Activated CD8-positive, alpha-beta T cell treated with anti-CD3 and anti-CD28 coated beads, Interleukin-2, amount 10 ng/mL, durations not matched to agents 7 days and 5 days (primary cell): ENCODE measurements around the gene CHID1. TPM values are rescaled to one million over a fixed set of nuclear protein-coding genes. Genes with fewer than 3 reads are reported as not detected.

ENCODE experiments used
- ATAC-seq: fragments of 150-1000 bp; cut with Tn5 transposase; one replicate; pipeline ENCODE4 v1.10.0; 2021; ENCODE audit warnings: moderate library complexity
- CTCF ChIA-PET: fragments of 350-600 bp; sonication (Branson Sonifier 250); formaldehyde crosslinking; loops from one replicate; lab custom pipeline; 2021; ENCODE audit warnings: antibody characterized with exemption; lab: Charles Lee
- POLR2A ChIA-PET: fragments of 350-600 bp; sonication (Branson Sonifier 250); formaldehyde crosslinking; loops from one replicate; lab custom pipeline; 2021; ENCODE audit warnings: antibody characterized with exemption; lab: Charles Lee
- DNase-seq: peaks from one replicate; pipeline ENCODE4 v3.0.0-alpha.2; 2020
- H3K27ac Mint-ChIP-seq: one replicate; pipeline ENCODE4 v1.8.0; 2021; ENCODE audit warnings: mild to moderate bottlenecking, mixed read lengths
- H3K27me3 Mint-ChIP-seq: one replicate; pipeline ENCODE4 v1.8.0; 2021; ENCODE audit warnings: low read depth, mixed read lengths
- H3K36me3 Mint-ChIP-seq: one replicate; pipeline ENCODE4 v1.8.0; 2021; ENCODE audit warnings: low read depth, mixed read lengths
- H3K4me1 Mint-ChIP-seq: one replicate; pipeline ENCODE4 v1.8.0; 2021; ENCODE audit warnings: low read depth, mixed read lengths
- H3K4me3 Mint-ChIP-seq: one replicate; pipeline ENCODE4 v1.8.0; 2021; ENCODE audit warnings: mild to moderate bottlenecking, mixed read lengths
- H3K9me3 Mint-ChIP-seq: one replicate; pipeline ENCODE4 v1.8.0; 2022; ENCODE audit warnings: mixed read lengths; ENCODE audit not compliant: insufficient read depth
- total RNA-seq, 2 experiments: library from RNA; stranded (reverse); gene quantifications; one replicate each; pipeline ENCODE4 v1.2.3, GENCODE V29; 2021

Gene CHID1
- total RNA-seq, 2 experiments from 2014 or later = 46.1 to 48.4 TPM

DNA sequence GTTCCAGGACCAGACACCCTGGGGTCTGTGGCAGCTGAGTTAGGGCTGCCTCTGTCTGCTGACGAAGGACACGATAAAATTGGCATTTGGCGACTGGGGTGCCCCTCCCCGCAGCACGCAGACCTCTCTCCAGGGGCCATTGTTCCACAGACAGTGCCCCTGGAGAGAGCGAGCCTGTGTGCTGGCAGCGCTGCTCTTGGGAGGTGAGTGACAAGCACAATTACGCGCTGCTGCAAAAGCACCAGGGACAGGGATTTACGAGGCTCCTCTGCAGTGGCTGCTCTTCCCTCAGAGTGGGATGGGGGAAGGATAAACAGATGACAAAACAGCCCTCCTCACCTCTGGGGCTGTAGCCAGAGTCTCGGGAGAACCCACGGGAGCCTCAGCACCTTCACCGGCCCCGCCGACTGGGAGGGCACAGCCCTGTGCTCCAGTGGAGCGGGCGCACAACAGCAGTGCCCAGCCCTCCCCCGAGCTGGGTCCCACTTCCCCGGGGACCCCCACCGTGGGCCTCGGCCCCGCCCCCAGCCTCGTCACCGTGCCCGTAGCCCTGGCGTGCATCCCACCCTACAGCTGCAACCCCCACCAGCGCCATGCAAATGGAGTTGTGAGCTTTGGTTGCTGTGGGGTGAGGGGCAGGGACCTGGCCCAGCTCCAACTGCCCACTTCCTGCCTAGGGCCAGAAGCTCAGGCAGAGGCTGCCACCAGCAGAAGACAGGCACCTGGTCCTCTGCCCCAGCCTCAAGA, 19.6 kb downstream of the CHID1 start:
- peaks cover 6% of the 10 kb centered on the region for H3K36me3 Mint-ChIP-seq
- no peak overlapping the region for H3K27ac Mint-ChIP-seq
- H3K4me3 Mint-ChIP-seq = no peak overlapping the region
- no peaks in the 10 kb centered on the region for H3K27me3 Mint-ChIP-seq
- ATAC-seq (no peak), DNase-seq (no peak)
- peaks cover 3% of the 10 kb centered on the region for H3K4me1 Mint-ChIP-seq
- CTCF ChIA-PET = no interaction called here
- POLR2A ChIA-PET = no interaction called here
- H3K9me3 Mint-ChIP-seq = no peaks in the 10 kb centered on the region

DNA sequence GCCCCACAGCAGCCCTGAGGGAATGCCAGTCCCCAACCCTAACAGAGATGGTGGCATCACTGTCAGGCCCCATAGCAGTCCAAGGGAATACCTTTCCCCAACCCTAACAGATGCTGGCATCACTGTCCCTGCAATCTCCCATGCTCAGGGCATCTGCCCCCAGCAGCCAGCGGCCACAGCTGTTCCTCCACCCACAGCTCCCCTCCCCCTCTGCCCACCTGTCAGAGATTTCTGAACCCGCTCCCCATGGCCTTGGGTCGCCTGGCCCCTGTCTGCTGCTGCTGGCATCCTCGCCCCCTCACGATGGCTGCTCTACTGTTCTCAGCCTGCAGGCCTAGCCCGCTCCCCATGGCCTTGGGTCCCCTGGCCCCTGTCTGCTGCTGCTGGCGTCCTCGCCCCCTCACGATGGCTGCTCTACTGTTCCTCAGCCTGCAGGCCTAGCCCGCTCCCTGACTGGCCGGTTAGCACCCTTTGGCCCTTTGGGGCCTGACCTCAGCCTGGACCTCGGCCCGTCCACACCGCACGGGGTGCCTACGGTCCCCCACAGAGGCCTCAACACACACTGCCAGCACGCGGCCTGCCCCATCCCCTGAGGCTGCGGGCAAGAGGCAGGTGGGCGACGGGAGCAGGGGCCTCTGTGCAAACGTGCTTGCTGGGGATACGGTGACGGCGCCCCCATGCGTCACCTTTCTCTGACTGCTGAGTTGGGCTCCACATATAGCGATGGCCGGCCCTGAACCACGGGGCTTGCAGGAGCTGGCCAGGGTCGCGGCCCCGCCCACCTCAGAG, 20.7 kb downstream of the CHID1 start:
- H3K4me3 Mint-ChIP-seq = no peak overlapping the region
- POLR2A ChIA-PET = no interaction called here
- CTCF ChIA-PET = no interaction called here
- peaks cover 6% of the 10 kb centered on the region for H3K36me3 Mint-ChIP-seq
- ATAC-seq (no peak), DNase-seq (no peak)
- H3K27me3 Mint-ChIP-seq = no peaks in the 10 kb centered on the region
- H3K9me3 Mint-ChIP-seq = no peaks in the 10 kb centered on the region
- peaks cover 3% of the 10 kb centered on the region for H3K4me1 Mint-ChIP-seq
- H3K27ac Mint-ChIP-seq = peak overlapping the region; percentile 43

DNA sequence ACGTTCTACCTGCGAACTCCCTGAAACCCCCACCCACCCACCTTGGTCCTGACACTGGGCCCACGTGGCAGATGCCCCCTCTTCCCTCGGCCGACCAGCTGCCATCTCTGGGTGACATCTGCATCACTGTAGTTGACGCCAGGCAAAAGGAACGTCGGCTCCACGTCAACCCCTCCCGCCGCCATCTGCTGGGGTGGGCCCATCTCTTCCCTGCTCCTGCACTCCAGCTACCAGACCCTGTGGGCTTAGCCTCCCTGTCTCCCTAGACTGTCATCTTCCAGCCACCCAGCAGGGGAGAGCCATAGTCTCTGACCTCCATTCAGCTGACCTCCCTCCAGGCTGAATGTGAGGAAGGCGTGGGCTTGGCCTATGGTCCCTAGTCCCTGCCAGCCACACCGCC, 21.4 kb downstream of the CHID1 start:
- no peaks in the 10 kb centered on the region for H3K27me3 Mint-ChIP-seq
- ATAC-seq (no peak), DNase-seq (no peak)
- H3K27ac Mint-ChIP-seq = no peak overlapping the region
- peaks cover 6% of the 10 kb centered on the region for H3K36me3 Mint-ChIP-seq
- no peaks in the 10 kb centered on the region for H3K9me3 Mint-ChIP-seq
- no peak overlapping the region for H3K4me3 Mint-ChIP-seq
- POLR2A ChIA-PET = no interaction called here
- CTCF ChIA-PET = no interaction called here
- peaks cover 3% of the 10 kb centered on the region for H3K4me1 Mint-ChIP-seq

DNA sequence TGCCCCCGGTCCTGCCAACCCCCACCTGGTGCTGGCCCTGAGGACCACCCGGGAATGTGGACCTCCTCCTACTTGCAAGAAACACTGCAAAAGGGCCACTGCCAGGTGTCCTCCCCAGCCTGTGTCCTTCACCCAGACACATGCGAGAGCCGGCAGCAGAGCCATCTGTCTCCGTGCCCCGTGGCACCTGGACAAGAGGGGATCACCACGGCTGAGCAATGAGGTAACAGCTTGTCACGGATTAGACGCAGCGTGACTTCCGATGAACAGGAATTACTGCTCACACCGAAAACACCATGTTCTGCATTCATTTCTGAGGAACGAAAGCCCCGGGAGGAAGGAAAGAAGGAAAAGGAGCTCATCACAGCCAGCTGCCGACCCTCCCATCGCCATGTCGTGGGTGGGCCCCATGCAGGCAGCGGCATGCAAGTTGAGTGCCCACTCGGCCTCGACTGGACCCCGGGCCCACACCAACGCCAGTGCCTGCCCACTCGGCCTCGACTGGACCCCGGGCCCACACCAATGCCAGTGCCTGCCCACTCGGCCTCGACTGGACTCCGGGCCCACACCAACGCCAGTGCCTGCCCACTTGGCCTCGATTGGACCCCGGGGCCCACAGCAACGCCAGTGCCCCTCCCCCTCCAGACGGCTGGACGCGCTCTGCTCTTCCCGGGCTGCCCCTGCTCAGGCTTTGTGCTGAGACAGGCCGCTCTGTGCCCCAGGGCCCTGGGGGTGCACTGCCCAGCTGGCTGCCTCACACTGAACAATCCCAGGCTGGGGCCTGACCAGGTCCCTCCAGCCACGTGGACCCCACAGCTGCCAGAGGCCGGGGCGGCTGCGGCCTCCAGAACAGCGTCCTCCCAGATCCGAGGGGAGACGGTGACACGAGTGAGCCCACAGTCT, 22.0 kb downstream of the CHID1 start:
- POLR2A ChIA-PET = no interaction called here

DNA sequence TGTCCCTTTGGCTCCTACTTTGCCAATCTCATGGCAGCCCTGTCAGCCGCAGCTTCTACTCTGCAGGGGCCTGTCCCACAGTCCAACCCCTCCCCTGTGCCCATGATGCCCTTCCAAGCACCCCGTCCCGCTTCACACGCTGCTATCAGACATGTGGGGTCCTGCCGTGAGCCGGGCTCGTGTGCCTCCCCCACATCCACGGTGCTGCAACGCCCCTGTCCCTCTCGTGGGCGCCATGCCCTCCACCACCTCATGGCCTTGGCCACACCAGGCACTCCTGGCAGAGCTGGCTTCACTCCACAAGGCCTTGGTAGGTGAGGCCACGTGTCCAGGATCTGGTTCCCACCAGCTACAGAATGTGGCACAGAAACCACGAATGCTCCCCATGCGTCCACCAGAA, 23.0 kb downstream of the CHID1 start:
- Mint-ChIP-seq H3K4me1 (peaks cover 3% of the 10 kb centered on the region), H3K9me3 (no peaks in the 10 kb centered on the region), H3K36me3 (peaks cover 6% of the 10 kb centered on the region), H3K27me3 (no peaks in the 10 kb centered on the region), H3K4me3 (no peak overlapping the region), H3K27ac (peak overlapping the region; percentile 11)
- ChIA-PET CTCF (no interaction called here), POLR2A (no interaction called here)
- ATAC-seq (no peak), DNase-seq (no peak)

More for the DNA sequence above, 22.0 kb downstream of the CHID1 start:
- Mint-ChIP-seq H3K9me3 (no peaks in the 10 kb centered on the region), H3K27me3 (no peaks in the 10 kb centered on the region), H3K4me1 (peaks cover 3% of the 10 kb centered on the region), H3K36me3 (peaks cover 6% of the 10 kb centered on the region), H3K27ac (no peak overlapping the region), H3K4me3 (no peak overlapping the region)
- ATAC-seq (no peak), DNase-seq (no peak)
- CTCF ChIA-PET = no interaction called here

DNA sequence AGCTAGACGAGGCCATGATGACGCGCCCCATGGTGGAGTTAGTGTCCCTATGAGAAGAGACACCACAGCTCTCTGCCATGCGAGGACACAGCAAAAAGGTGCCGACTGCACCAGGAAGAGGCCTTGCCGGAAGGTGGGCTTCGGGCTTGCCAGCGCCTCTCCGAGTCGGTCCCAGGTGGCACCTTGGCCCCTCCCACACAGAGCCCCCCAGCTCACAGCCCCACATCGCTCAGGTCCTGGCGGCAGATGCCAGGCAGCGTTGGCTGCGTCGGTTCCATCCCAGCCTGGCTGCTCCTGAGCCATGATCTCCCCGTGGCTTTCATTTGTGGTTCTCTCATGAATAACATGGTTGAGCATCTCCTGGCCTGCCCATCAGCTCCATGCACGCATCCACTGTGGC, 24.0 kb downstream of the CHID1 start:
- H3K9me3 Mint-ChIP-seq = no peaks in the 10 kb centered on the region
- no peak overlapping the region for H3K4me3 Mint-ChIP-seq
- H3K36me3 Mint-ChIP-seq = peaks cover 6% of the 10 kb centered on the region
- CTCF ChIA-PET = no interaction called here
- DNase-seq = no peak
- POLR2A ChIA-PET = no interaction called here
- H3K4me1 Mint-ChIP-seq = peaks cover 3% of the 10 kb centered on the region
- ATAC-seq = no peak
- H3K27me3 Mint-ChIP-seq = no peaks in the 10 kb centered on the region
- no peak overlapping the region for H3K27ac Mint-ChIP-seq

DNA sequence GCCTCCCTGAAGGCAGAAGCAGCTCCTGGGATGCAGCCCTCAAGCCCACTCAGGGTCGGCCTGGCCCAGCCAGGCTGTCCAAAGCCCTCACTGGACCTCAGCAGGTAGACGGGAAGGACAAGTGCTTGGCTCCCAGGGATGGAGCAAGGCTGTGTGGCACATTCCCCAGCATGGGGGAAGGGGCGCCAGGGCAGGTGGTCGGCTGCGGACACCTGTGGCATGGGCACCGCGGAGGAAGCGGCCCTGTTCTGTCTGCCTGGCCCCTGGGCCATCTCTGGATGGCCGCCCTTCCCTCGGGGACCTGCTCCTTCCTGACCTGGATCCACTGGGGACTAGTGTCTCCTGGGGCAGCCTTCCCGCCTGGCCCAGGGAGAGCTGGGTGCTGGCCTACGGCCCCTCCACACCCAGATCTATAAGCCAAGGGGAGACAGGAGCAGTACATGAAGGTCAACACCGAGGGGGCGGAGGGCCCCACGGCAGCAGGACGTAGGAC, 26.0 kb downstream of the CHID1 start:
- H3K4me3 Mint-ChIP-seq = no peak overlapping the region
- peaks cover 6% of the 10 kb centered on the region for H3K36me3 Mint-ChIP-seq
- ATAC-seq = no peak
- no peak for DNase-seq
- H3K9me3 Mint-ChIP-seq = no peaks in the 10 kb centered on the region
- ChIA-PET POLR2A (no interaction called here), CTCF (no interaction called here)
- no peaks in the 10 kb centered on the region for H3K27me3 Mint-ChIP-seq
- H3K4me1 Mint-ChIP-seq = no peaks in the 10 kb centered on the region
- H3K27ac Mint-ChIP-seq = no peak overlapping the region

DNA sequence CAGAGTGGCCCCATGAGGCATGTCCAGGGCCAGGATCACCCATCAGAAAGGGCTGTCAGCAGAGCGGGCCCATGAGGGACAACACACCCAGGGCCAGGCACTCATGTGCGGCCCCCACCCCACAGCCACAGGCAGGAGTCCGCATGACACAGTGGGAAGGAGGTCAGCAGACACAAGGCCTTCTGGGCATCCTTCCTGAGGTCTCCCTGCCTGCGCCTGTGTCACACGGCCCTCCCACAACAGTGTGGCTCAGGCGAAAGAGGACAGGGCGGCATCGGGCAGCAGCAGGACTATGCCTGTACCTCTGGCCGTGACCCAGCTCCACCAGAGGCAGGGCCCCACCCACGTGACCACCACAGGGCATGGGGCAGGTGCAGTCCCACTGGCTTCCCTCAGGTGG, 27.1 kb downstream of the CHID1 start:
- ATAC-seq = no peak
- ChIA-PET POLR2A (no interaction called here), CTCF (no interaction called here)
- no peak for DNase-seq
- H3K27me3 Mint-ChIP-seq = no peaks in the 10 kb centered on the region
- no peaks in the 10 kb centered on the region for H3K9me3 Mint-ChIP-seq
- H3K27ac Mint-ChIP-seq = peak overlapping the region; percentile 20
- H3K36me3 Mint-ChIP-seq = peaks cover 6% of the 10 kb centered on the region
- no peaks in the 10 kb centered on the region for H3K4me1 Mint-ChIP-seq
- no peak overlapping the region for H3K4me3 Mint-ChIP-seq

DNA sequence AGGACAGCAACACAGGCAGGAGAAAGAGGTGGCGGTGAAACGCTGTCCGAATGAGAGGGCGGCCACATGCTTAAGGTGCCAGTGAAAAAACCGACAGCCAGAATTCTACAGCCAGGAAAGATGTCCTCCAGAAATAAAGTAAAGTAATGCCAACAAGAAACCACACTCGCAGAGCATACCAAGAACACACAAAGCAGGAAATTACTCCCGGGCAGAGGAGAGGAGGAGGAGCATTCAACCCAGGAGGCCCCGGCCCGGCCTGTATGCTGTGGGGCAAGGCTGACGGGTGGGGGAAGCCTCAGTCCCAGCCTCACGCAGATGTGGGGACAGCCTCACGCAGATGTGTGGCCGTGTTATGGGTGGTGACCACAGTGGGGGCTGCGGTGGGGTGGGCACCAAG, 28.0 kb downstream of the CHID1 start:
- no peak overlapping the region for H3K4me3 Mint-ChIP-seq
- no peak overlapping the region for H3K27ac Mint-ChIP-seq
- no peak for DNase-seq
- H3K36me3 Mint-ChIP-seq = peaks cover 6% of the 10 kb centered on the region
- no peak for ATAC-seq
- ChIA-PET POLR2A (no interaction called here), CTCF (no interaction called here)
- no peaks in the 10 kb centered on the region for H3K9me3 Mint-ChIP-seq
- no peaks in the 10 kb centered on the region for H3K4me1 Mint-ChIP-seq
- no peaks in the 10 kb centered on the region for H3K27me3 Mint-ChIP-seq

DNA sequence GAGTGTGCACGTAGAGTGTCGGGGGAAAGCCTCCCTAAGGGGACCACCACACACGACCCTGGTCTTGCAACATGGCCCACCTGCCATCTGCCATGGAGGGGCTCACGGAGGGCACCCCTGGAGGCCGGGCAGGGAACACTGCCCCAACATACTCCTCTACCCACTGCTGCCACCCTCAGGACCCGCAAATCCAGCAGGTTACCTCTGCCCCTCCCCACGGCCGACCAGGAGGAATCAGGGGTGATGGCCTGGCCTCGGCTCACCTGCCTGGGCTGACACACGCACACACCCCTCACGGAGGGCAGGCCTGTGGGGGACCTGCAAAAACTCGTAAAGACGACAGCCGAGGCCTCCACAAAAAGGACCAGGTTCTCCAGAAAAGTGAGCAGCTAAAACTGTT, 30.2 kb downstream of the CHID1 start:
- Mint-ChIP-seq H3K9me3 (no peaks in the 10 kb centered on the region), H3K4me3 (no peak overlapping the region), H3K36me3 (no peaks in the 10 kb centered on the region), H3K27me3 (no peaks in the 10 kb centered on the region), H3K4me1 (no peaks in the 10 kb centered on the region), H3K27ac (no peak overlapping the region)
- ChIA-PET POLR2A (no interaction called here), CTCF (no interaction called here)
- no peak for ATAC-seq
- no peak for DNase-seq

DNA sequence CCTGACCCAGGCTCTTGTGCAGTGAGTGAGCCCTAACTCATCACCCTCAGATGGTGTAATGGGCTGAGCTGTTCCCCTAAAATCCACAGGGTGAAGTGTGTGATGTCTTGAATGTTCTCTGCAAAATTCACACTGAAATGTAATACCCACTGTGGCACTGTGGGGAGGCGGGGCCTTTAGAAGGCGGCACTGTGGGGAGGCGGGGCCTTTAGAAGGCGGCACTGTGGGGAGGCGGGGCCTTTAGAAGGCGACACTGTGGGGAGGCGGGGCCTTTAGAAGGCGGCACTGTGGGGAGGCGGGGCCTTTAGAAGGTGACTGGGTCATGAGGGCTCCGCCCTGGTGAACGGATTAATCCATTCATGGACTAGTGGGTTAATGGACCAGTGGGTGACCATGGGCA, 33.0 kb downstream of the CHID1 start:
- no peaks in the 10 kb centered on the region for H3K9me3 Mint-ChIP-seq
- peak; percentile 26 for DNase-seq
- ChIA-PET CTCF (no interaction called here), POLR2A (no interaction called here)
- no peak overlapping the region for H3K4me3 Mint-ChIP-seq
- H3K4me1 Mint-ChIP-seq = no peaks in the 10 kb centered on the region
- peaks cover 3% of the 10 kb centered on the region for H3K36me3 Mint-ChIP-seq
- peak; percentile 55 for ATAC-seq
- no peaks in the 10 kb centered on the region for H3K27me3 Mint-ChIP-seq
- H3K27ac Mint-ChIP-seq = no peak overlapping the region

DNA sequence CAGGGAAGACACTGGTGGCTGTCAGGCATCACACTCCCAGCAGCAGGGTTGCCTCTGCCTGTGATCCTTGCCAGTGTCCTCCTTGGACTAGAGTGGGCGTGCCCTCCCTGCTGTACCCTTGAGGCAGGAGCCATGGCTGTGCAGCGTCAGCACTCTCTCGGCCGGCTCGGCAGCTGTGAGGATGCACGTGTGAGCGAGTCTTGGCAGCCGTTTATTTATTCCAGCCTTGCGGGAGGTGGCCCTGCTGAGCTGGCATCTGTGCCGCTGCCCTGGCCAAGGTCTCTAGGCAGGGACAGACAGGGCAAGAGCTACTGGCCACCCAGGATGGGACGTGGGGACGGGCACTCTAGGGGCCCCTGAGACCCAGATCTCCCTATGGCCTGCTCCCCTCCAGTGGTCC, 34.1 kb downstream of the CHID1 start:
- CTCF ChIA-PET = no interaction called here
- Mint-ChIP-seq H3K27me3 (no peaks in the 10 kb centered on the region), H3K4me3 (no peak overlapping the region), H3K4me1 (no peaks in the 10 kb centered on the region), H3K36me3 (peaks cover 3% of the 10 kb centered on the region), H3K9me3 (no peaks in the 10 kb centered on the region), H3K27ac (no peak overlapping the region)
- DNase-seq (no peak), ATAC-seq (no peak)
- POLR2A ChIA-PET = no interaction called here
